ENCODE results near the gene PTPRN2.

Gene PTPRN2

DNA sequence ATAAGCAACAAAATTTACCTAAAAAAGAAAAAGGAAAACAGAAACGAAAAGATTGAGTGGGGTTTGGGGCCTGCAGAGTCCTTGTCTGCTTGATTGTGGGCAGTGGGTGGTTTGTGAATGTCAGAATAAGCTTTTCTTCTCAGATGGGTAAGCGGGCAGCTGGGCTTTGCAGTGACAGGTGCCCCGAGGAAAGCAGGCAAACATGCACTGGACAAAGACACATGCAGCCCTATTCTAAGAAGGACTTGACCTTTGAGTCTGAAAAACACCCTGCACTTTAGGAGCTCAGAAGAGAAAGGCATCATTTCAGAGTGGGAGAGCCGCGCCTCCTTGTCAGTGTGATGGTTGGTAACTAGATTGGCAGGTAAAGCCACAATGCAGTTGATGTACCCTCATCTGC lies 562.7 kb downstream of the PTPRN2 start:
- Histone ChIP-seq H3K9ac (ENCODE audit: low read length) (no peak overlapping the region), H3K4me3 (ENCODE audit: low read depth, low read length) (no peak overlapping the region), H3K36me3 (ENCODE audit: control insufficient read depth, insufficient read depth, low read length) (no peaks in the 10 kb centered on the region), H3K27ac (ENCODE audit: low read depth, low read length) (no peak overlapping the region), H3K9me3 (ENCODE audit: control insufficient read depth, insufficient read depth, low read depth, low read length) (peaks cover 2% of the 10 kb centered on the region; the same call in 1 of the 2 replicates), H3K27me3 (ENCODE audit: control insufficient read depth, insufficient read depth, low read length) (no peaks in the 10 kb centered on the region; the same call in 1 of the 2 replicates), H3K4me1 (ENCODE audit: control insufficient read depth, insufficient read depth, low read length) (no peaks in the 10 kb centered on the region)

GRCh38 chr7:158024351-158024715 lies 563.3 kb downstream of the PTPRN2 start:
- Histone ChIP-seq H3K4me1 (ENCODE audit: control insufficient read depth, insufficient read depth, low read length) (no peaks in the 10 kb centered on the region), H3K9ac (ENCODE audit: low read length) (no peak overlapping the region), H3K27ac (ENCODE audit: low read depth, low read length) (no peak overlapping the region), H3K27me3 (ENCODE audit: control insufficient read depth, insufficient read depth, low read length) (no peaks in the 10 kb centered on the region; the same call in 1 of the 2 replicates), H3K9me3 (ENCODE audit: control insufficient read depth, insufficient read depth, low read depth, low read length) (peaks cover 2% of the 10 kb centered on the region; the same call in 1 of the 2 replicates), H3K4me3 (ENCODE audit: low read depth, low read length) (no peak overlapping the region), H3K36me3 (ENCODE audit: control insufficient read depth, insufficient read depth, low read length) (no peaks in the 10 kb centered on the region)

DNA sequence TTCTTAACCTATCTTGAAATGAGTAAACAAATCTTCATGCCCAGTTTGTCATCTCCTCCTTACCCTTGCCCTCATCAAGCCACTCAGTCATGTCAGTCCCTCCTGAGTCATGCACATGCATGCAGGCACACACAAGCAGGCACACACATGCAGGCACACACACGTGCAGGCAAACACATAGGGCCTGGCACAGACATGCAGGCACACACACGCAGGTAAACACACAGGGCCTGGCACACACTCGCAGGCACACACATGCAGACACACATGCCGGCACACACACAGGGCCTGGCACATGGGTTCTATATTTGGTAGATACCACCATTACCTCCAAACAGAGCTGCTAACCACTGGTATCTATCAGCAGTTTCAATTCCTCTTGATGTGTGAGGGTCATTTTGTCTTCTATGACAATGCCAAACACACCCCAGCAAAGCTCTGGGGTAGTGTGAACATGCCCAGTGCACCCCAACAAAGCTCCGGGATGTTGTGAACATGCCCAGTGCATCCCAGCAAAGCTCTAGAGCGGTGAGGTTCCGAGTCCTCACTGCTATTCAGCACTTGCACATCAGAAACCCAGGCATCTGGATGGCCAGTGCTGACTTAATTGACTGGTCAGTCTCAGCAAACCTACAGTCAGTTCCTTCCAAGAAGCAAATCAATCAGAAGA lies 563.8 kb downstream of the PTPRN2 start:
- H3K27me3 ChIP-seq (ENCODE audit: control insufficient read depth, insufficient read depth, low read length): no peaks in the 10 kb centered on the region; the same call in 1 of the 2 replicates
- no peaks in the 10 kb centered on the region for H3K36me3 ChIP-seq (ENCODE audit: control insufficient read depth, insufficient read depth, low read length)
- no peaks in the 10 kb centered on the region for H3K4me1 ChIP-seq (ENCODE audit: control insufficient read depth, insufficient read depth, low read length)
- no peak overlapping the region for H3K4me3 ChIP-seq (ENCODE audit: low read depth, low read length)
- H3K27ac ChIP-seq (ENCODE audit: low read depth, low read length): no peak overlapping the region
- H3K9me3 ChIP-seq (ENCODE audit: control insufficient read depth, insufficient read depth, low read depth, low read length): peaks cover 2% of the 10 kb centered on the region; the same call in 1 of the 2 replicates
- no peak overlapping the region for H3K9ac ChIP-seq (ENCODE audit: low read length)

GRCh38 chr7:158023157-158023556 lies 564.5 kb downstream of the PTPRN2 start:
- Histone ChIP-seq H3K9me3 (ENCODE audit: control insufficient read depth, insufficient read depth, low read depth, low read length) (peaks cover 2% of the 10 kb centered on the region; the same call in 1 of the 2 replicates), H3K27me3 (ENCODE audit: control insufficient read depth, insufficient read depth, low read length) (no peaks in the 10 kb centered on the region; the same call in 1 of the 2 replicates), H3K9ac (ENCODE audit: low read length) (no peak overlapping the region), H3K36me3 (ENCODE audit: control insufficient read depth, insufficient read depth, low read length) (no peaks in the 10 kb centered on the region), H3K4me3 (ENCODE audit: low read depth, low read length) (no peak overlapping the region), H3K4me1 (ENCODE audit: control insufficient read depth, insufficient read depth, low read length) (peaks cover under 1% of the 10 kb centered on the region; the same call in 1 of the 2 replicates), H3K27ac (ENCODE audit: low read depth, low read length) (no peak overlapping the region)

DNA sequence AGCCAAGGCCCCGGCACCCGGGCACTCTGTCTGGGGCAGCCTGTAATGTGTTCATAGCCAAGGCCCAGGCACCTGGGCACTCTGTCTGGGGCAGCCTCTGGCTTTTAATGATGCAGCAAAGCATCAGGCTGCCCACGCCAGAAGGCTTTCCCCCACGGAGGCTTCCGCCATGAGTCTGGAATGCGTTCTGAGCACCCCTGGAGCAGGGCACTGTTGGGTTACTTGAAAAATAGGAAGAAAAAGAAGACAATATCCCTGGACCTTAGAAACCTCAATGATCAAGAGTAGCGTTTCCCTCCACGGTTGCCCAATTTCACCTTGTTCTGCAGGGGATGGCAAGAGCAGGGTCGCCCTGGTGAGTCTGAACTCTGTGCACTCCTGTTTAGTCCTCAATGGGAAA lies 565.0 kb downstream of the PTPRN2 start:
- H3K9me3 ChIP-seq (ENCODE audit: control insufficient read depth, insufficient read depth, low read depth, low read length): peaks cover 2% of the 10 kb centered on the region; the same call in 1 of the 2 replicates
- H3K27ac ChIP-seq (ENCODE audit: low read depth, low read length): no peak overlapping the region
- H3K4me1 ChIP-seq (ENCODE audit: control insufficient read depth, insufficient read depth, low read length): peaks cover 6% of the 10 kb centered on the region; the same call in 1 of the 2 replicates
- peaks cover 3% of the 10 kb centered on the region; the same call in 1 of the 2 replicates for H3K27me3 ChIP-seq (ENCODE audit: control insufficient read depth, insufficient read depth, low read length)
- no peak overlapping the region for H3K9ac ChIP-seq (ENCODE audit: low read length)
- H3K36me3 ChIP-seq (ENCODE audit: control insufficient read depth, insufficient read depth, low read length): no peaks in the 10 kb centered on the region
- H3K4me3 ChIP-seq (ENCODE audit: low read depth, low read length): no peak overlapping the region

DNA sequence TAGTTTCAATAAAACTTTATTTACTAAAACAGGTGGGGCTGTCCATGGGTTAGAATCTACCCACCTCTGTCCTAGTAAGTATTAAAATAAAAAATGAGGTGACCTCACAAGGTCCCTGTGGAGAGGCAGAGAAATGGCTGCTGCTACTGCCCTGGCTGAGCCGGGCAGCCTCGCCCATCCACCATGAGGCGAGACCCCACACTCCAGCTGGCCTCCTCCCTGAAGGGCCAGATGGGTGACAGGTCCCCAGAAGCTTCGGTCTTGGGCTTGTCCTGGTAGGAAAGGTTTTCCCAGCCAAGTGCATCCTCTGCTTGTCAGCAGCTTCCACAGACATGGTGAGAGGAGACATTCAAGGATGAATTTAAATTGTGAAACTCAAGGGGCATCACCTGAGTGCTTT lies 565.8 kb downstream of the PTPRN2 start:
- no peak overlapping the region for H3K9ac ChIP-seq (ENCODE audit: low read length)
- no peaks in the 10 kb centered on the region for H3K36me3 ChIP-seq (ENCODE audit: control insufficient read depth, insufficient read depth, low read length)
- peaks cover 14% of the 10 kb centered on the region for H3K4me1 ChIP-seq (ENCODE audit: control insufficient read depth, insufficient read depth, low read length)
- H3K27me3 ChIP-seq (ENCODE audit: control insufficient read depth, insufficient read depth, low read length): peaks cover 3% of the 10 kb centered on the region; the same call in 1 of the 2 replicates
- H3K4me3 ChIP-seq (ENCODE audit: low read depth, low read length): no peak overlapping the region
- H3K9me3 ChIP-seq (ENCODE audit: control insufficient read depth, insufficient read depth, low read depth, low read length): peaks cover 2% of the 10 kb centered on the region; the same call in 1 of the 2 replicates
- no peak overlapping the region for H3K27ac ChIP-seq (ENCODE audit: low read depth, low read length)

- Histone ChIP-seq H3K9ac (ENCODE audit: low read length) (no peak overlapping the region), H3K27me3 (ENCODE audit: control insufficient read depth, insufficient read depth, low read length) (peaks cover 5% of the 10 kb centered on the region), H3K9me3 (ENCODE audit: control insufficient read depth, insufficient read depth, low read depth, low read length) (no peaks in the 10 kb centered on the region), H3K4me1 (ENCODE audit: control insufficient read depth, insufficient read depth, low read length) (peaks cover 25% of the 10 kb centered on the region), H3K4me3 (ENCODE audit: low read depth, low read length) (no peak overlapping the region), H3K27ac (ENCODE audit: low read depth, low read length) (no peak overlapping the region), H3K36me3 (ENCODE audit: control insufficient read depth, insufficient read depth, low read length) (no peaks in the 10 kb centered on the region)
Measured at GRCh38 chr7:158020706-158021095, 566.9 kb downstream of the PTPRN2 start.

GRCh38 chr7:158019726-158020705 lies 567.6 kb downstream of the PTPRN2 start:
- H3K9ac ChIP-seq (ENCODE audit: low read length): no peak overlapping the region
- H3K27me3 ChIP-seq (ENCODE audit: control insufficient read depth, insufficient read depth, low read length): peaks cover 12% of the 10 kb centered on the region
- H3K4me1 ChIP-seq (ENCODE audit: control insufficient read depth, insufficient read depth, low read length): peaks cover 32% of the 10 kb centered on the region
- H3K4me3 ChIP-seq (ENCODE audit: low read depth, low read length): no peak overlapping the region
- no peaks in the 10 kb centered on the region for H3K9me3 ChIP-seq (ENCODE audit: control insufficient read depth, insufficient read depth, low read depth, low read length)
- H3K36me3 ChIP-seq (ENCODE audit: control insufficient read depth, insufficient read depth, low read length): no peaks in the 10 kb centered on the region
- no peak overlapping the region for H3K27ac ChIP-seq (ENCODE audit: low read depth, low read length)

DNA sequence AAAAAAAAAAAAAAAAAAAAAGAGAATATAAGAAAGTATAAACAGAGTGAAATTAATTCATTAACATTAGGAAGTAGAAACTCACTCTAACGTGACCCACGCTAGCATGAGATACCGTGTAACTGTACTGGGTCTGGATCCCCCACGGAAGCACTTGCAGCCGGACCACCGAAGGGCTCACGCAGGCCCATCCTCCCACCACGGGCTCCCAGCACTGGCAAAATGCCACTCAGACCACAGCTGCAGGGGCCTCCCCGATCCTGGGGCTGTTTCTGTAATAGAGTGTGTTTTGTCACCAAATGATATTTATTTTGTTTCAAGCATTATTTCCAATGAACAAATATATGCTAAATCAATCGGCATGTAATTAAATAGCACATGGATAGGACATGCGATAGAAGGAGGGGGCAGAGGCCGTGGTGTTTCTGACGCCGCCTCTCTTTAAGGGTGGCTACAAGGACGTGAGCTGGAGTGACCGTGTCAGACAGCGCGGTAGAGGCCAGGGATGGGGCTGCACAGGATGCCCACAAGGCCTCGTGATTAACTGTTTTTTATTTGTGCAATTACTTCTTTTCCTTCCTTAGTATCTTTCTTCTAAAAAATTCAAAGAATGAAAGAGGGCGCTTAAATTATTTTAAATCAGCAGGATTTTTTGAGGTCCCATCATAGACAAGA lies 568.5 kb downstream of the PTPRN2 start:
- Histone ChIP-seq H3K4me1 (ENCODE audit: control insufficient read depth, insufficient read depth, low read length) (peaks cover 37% of the 10 kb centered on the region), H3K36me3 (ENCODE audit: control insufficient read depth, insufficient read depth, low read length) (no peaks in the 10 kb centered on the region), H3K9ac (ENCODE audit: low read length) (no peak overlapping the region), H3K27me3 (ENCODE audit: control insufficient read depth, insufficient read depth, low read length) (peaks cover 21% of the 10 kb centered on the region), H3K27ac (ENCODE audit: low read depth, low read length) (no peak overlapping the region), H3K4me3 (ENCODE audit: low read depth, low read length) (no peak overlapping the region), H3K9me3 (ENCODE audit: control insufficient read depth, insufficient read depth, low read depth, low read length) (peaks cover 5% of the 10 kb centered on the region; the same call in 1 of the 2 replicates)

- Histone ChIP-seq H3K4me1 (ENCODE audit: control insufficient read depth, insufficient read depth, low read length) (peaks cover 37% of the 10 kb centered on the region), H3K27me3 (ENCODE audit: control insufficient read depth, insufficient read depth, low read length) (peaks cover 22% of the 10 kb centered on the region), H3K36me3 (ENCODE audit: control insufficient read depth, insufficient read depth, low read length) (no peaks in the 10 kb centered on the region), H3K9ac (ENCODE audit: low read length) (no peak overlapping the region), H3K4me3 (ENCODE audit: low read depth, low read length) (no peak overlapping the region), H3K27ac (ENCODE audit: low read depth, low read length) (no peak overlapping the region), H3K9me3 (ENCODE audit: control insufficient read depth, insufficient read depth, low read depth, low read length) (peaks cover 6% of the 10 kb centered on the region; the same call in 1 of the 2 replicates)
Measured at GRCh38 chr7:158018098-158018762, 569.4 kb downstream of the PTPRN2 start.
